ENCODE measurements around the gene LRRC10. TPM values are rescaled to one million over a fixed set of nuclear protein-coding genes. Genes with fewer than 3 reads are reported as not detected.

Gene LRRC10
- total and polyA plus RNA-seq, 2 donors (not counting 3 experiments of a cell fraction or from before 2014, with no cell fraction given): not detected

GRCh38 chr12:69621551-69621950 lies 10.8 kb upstream of the LRRC10 start:
- POLR2A ChIA-PET: no interaction called here
- H3K9me1 ChIP-seq (replicated peaks; ENCODE audit: control insufficient read depth, extremely low read depth, insufficient read depth, low read length): no peaks in the 10 kb centered on the region
- H3K4me2 ChIP-seq (ENCODE audit: insufficient read depth, low read length): no peak overlapping the region
- no peak overlapping the region for H3K27ac ChIP-seq (ENCODE audit: insufficient read depth, low read depth, low read length)
- DNase-seq (ENCODE audit: low read depth, low spot score) (no peak), FAIRE-seq (no peak)
- H3K4me1 ChIP-seq (ENCODE audit: control insufficient read depth, extremely low read depth, insufficient read depth, low read length): no peaks in the 10 kb centered on the region
- no TSS peak for BruUV-seq (replicated peaks)
- H3K36me3 ChIP-seq (ENCODE audit: control insufficient read depth in 2 of 2, extremely low read depth in 1 of 2, insufficient read depth in 2 of 2, low read length in 2 of 2): no peaks in the 10 kb centered on the region
- H3K79me2 ChIP-seq (ENCODE audit: control insufficient read depth, insufficient read depth, low read length): no peaks in the 10 kb centered on the region
- CTCF ChIA-PET: interaction anchor here (3.3 kb wide), 1 partner anchor 18 kb away, joined by 13 read pairs; no protein-coding TSS in a partner anchor
- no peak overlapping the region for H2AFZ ChIP-seq (ENCODE audit: low read depth, low read length)
- no peaks in the 10 kb centered on the region for H3K9me3 ChIP-seq (replicated peaks; ENCODE audit: control insufficient read depth, insufficient read depth, low read length)
- no peak overlapping the region for H3K9ac ChIP-seq (replicated peaks; ENCODE audit: extremely low read depth, insufficient read depth, low read length)
- no peak overlapping the region for H3K4me3 ChIP-seq (replicated peaks in 1 of 3; ENCODE audit: insufficient read depth in 1 of 3, low read depth in 1 of 3, low read length in 3 of 3)
- TF ChIP-seq MAX (IDR thresholded peaks at IDR 0.05; ENCODE audit: insufficient read depth, insufficient read length) (no peak), EZH2 (IDR thresholded peaks at IDR 0.05; ENCODE audit: borderline replicate concordance, low read depth, low read length, severe bottlenecking) (no peak), POLR2A (IDR thresholded peaks at IDR 0.05; ENCODE audit: low read depth, low read length) (no peak), POLR2AphosphoS5 (IDR thresholded peaks at IDR 0.05; ENCODE audit: insufficient read depth, low read depth, low read length) (no peak), FOS (IDR thresholded peaks at IDR 0.05; ENCODE audit: borderline replicate concordance, insufficient read depth, low read length) (no peak), CTCF (IDR thresholded peaks at IDR 0.05; ENCODE audit: extremely low read depth in 1 of 2, insufficient read depth in 1 of 2, low read depth in 1 of 2, low read length in 2 of 2) (no peak), GATA2 (IDR thresholded peaks at IDR 0.05; ENCODE audit: insufficient read depth, insufficient read length, low read depth, low read length) (no peak)
- intact Hi-C loops (cut with micrococcal nuclease): no loop called here
- dilution Hi-C loops (cut with MboI; ENCODE audit: extremely low pct_ligation_motif_present, low sequenced_read_pairs): no loop called here
- H3K27me3 ChIP-seq (ENCODE audit: control insufficient read depth in 2 of 2, insufficient read depth in 2 of 2, low read length in 2 of 2): peaks cover 2 to 8% of the 10 kb centered on the region in 2 experiments
- no peaks in the 10 kb centered on the region for H4K20me1 ChIP-seq (replicated peaks; ENCODE audit: control insufficient read depth, extremely low read depth, insufficient read depth, low read length)

Measured in endothelial cell of umbilical vein (primary cell).